ENCODE data around the gene SORCS2.

SORCS2 gene

DNA sequence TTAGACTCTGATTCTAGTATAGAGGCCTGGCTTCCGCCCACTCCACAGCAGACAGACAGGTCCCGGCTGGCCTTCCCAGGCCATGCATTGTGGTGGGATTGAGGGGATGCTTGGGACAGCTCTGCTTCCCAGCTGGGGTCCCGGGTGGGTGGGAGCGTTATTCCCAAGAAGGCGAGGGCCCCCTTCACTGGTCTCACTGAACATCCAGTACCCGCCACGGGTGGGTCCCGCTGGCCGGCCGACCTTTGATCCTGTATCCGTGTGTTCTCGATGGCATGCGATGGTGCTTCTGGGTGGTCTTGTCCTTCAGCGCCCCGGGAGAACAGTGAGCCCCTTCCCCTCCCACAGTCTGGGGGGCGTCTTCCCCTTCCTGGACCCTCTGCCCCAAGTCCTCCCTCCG lies 515.9 kb downstream of the SORCS2 start:
- DNase-seq (ENCODE audit: extremely low spot score, insufficient read length, low read depth) (no peak), FAIRE-seq (no peak)

DNA sequence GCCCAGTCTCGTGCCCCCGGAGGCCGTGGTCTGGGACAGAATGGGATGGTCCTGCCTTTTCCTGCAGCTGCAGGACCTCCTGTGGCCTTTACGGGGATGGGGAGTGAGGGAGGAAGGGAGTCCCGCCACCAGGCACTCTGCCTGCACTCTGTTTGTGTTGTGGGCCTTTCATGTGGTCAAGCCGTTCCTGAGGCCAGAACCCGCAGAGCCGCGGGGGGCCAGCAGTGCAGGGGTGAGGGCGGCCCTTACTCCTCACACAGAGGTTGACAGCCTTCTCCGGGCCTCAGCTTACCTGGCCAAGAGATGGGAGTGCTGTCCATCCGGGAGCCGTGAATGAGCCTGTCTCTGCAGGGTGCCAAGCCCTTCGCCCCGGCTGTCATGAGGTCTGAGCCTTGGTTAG lies 516.6 kb downstream of the SORCS2 start:
- FAIRE-seq (no peak), DNase-seq (ENCODE audit: extremely low spot score, insufficient read length, low read depth) (no peak)

DNA sequence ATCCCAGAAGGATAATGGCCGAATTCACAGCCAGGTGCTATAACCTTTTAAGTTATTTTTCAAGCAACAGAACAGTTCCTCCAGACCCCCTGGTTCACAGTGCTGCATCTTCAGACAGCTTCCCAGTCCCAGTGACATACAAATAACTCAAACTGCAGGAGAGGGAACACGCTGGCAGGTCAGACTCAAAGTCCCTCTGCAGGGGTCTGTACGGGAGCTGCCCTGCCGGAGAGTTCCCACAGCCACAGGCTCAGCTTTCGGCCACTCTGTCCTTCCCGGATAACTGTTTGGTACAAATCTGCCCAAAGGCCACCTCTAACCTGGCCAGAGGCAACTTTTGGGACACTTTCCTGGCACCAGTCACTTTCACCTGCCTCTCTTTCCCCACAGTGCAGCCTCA lies 517.1 kb downstream of the SORCS2 start:
- FAIRE-seq (no peak), DNase-seq (ENCODE audit: extremely low spot score, insufficient read length, low read depth) (no peak)

DNA sequence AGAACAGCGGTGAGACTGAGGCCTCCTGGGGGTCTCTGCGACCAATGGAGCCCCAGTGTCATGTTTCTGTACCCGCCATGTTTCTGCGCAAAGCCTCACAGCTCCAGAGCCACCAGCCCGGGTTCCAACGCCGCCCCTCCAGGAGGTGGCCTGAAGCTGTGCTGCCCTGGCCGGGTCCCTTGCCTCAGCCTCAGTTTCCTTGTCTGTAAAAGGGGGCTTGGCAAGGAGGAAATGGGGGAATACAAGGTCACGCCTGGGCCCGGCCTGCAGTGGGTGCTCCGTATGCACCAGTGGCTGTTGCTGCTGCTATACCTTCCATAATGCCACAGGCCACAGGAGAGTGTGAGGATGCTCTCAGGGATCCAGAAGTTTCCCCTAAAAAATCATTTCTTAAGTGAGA lies 517.8 kb downstream of the SORCS2 start:
- FAIRE-seq: no peak

DNA sequence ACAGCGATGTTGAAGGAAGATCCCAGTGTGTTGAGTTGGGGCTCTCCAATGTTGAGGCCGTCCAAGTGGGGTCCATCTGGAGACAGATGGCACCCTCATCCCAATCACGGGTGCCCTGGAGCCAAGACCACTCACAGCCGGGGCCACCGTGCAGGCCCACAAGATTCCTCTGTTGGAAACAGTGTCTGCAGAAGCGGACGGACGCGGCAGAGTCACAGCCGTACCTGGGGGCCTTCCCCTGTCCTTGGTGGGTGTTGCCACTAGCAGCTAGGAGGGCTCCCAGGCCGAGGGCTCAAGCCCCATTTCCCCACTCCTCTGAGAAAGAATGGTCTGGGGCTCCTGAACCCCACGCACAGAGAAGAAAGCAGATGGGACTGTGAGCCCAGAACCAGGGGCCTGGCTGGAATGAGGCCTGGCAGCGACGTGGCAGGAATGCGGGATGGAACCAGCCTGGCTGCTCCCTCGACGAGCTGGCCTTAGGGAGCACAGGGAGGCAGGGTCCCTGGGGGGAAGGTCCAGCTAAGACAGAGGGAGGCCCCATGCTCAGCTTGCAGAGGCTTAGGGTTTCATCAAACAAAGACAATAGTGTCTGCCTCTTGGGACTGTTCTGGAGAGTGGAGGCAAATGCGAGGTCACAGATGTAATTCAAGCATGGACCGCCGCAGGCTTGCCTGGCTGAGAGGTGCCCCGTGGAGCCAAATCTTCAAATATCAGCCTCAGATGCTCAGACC lies 518.4 kb downstream of the SORCS2 start:
- DNase-seq (ENCODE audit: extremely low spot score, insufficient read length, low read depth): no peak

More for the DNA sequence above, 517.8 kb downstream of the SORCS2 start:
- DNase-seq (ENCODE audit: extremely low spot score, insufficient read length, low read depth): no peak

DNA sequence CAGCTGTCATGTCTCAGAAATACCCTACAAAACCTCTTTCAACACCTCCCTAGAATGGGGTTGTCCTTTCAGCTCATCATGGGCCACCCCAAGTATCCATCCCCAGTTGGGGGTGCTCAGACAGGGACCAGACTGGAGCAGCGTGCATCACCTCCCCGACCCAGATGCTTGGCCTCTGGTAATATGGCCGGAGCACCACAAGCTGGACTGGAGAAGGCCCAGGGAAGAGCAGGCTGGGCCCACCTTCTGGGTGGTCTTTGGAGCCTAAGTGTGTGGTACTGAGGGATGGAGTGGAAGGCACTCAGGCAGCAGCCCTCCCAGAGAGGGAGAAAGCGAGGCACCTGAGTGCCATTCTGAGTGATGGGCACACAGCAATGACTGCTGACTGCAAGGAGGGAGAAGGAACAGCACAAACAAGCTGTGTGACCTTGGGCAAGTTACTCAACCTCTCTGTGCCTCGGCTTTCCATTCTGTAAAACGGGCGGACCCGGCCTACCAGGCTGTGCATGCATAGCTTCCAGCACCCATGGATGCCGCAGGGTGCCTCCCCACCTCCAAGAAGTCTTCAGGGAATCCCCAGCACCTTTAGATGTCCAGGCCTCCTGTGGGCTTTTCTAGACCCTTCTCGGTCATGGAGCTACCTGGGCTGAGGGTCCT lies 519.1 kb downstream of the SORCS2 start:
- no peak for DNase-seq (ENCODE audit: extremely low spot score, insufficient read length, low read depth)
- no peak for FAIRE-seq

More for the DNA sequence above, 518.4 kb downstream of the SORCS2 start:
- no peak for FAIRE-seq

DNA sequence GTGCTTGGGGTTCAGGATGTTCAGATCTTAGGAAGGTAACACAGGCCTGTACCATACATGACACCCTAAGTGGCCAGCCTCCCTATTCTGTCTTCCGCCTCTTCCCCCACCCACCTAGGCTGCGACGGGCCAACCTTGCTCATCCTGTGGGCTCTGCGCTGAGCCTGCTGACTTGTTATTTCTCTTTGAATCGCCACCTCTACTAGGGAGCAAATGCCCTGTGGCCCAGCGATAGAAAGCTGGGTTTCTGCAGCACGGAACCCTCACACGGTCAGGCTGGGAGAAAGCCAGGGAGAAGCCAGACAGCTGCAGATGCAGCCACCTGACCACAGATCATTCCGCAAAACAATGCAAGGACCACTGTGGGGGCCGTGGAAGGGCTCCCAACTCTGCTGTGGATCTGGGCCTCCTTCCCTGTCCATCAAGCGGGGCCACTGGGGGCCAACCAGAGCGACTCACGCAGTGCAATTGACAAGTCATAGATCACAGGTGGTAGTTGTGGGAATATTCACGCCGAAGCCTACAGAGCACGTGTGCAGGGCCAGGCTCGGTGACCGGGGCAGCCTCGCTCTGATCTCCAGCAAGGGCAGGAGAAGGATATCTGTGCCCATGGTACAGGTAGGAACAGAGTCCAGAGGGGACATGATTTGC lies 519.8 kb downstream of the SORCS2 start:
- FAIRE-seq: no peak
- no peak for DNase-seq (ENCODE audit: extremely low spot score, insufficient read length, low read depth)

DNA sequence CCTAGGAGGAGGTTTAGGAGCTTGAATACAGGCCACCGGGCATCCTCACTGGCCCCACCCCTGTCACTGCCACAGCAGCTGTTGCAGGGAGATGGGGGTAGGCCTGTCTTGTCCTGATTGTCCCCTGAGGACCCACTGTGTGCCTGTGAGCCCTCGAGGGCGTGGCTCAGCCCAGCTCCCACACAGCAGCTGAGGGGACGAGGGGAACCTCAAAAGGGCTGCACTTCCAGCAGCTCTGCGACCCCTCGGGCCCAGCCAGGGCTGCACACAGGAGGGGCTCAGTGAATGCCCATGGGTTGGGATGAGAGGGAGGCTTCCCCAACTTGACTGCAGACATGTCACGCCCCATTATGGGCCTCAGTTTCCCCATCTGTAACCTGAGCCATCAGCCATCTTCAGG lies 521.4 kb downstream of the SORCS2 start:
- no peak for FAIRE-seq

DNA sequence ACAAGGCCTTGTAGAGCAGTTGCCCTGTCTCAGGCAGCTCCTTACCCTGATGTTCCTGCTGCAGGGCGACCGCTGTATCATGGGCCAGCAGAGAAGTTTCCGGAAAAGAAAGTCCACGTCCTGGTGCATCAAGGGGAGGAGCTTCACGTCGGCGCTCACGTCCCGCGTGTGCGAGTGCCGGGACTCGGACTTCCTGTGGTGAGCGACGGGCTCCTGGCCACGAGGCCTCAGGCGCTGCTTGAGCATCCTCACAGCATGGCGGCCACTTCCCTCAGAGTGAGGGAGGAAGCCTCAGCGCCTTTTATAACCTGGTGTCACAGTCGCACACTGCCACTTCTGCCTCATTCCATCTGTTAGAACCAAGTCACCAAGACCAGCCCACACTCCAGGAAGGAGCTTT lies 521.8 kb downstream of the SORCS2 start:
- FAIRE-seq: no peak
- no peak for DNase-seq (ENCODE audit: extremely low spot score, insufficient read length, low read depth)

More for the DNA sequence above, 521.4 kb downstream of the SORCS2 start:
- DNase-seq (ENCODE audit: extremely low spot score, insufficient read length, low read depth): no peak

DNA sequence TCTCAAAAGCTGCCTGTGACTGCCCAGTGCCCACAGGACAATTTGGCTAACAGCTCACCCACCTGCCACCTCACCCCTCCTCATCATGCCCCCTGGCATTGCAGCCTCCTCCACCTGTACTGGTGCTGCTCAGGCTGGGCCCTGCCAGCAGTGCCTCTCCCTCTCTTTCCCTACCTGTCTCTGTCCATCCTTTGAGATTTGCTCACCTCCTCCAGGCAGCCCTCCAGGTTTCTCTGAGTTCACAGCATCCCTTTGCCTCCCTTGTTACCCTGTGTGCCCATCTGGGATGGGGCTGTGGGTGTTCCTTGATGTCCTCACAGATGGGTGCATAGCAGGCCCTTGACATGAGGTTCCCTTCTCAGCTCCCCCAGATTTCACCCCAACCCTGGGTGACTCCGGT lies 522.4 kb downstream of the SORCS2 start:
- FAIRE-seq (no peak), DNase-seq (ENCODE audit: extremely low spot score, insufficient read length, low read depth) (no peak)

DNA sequence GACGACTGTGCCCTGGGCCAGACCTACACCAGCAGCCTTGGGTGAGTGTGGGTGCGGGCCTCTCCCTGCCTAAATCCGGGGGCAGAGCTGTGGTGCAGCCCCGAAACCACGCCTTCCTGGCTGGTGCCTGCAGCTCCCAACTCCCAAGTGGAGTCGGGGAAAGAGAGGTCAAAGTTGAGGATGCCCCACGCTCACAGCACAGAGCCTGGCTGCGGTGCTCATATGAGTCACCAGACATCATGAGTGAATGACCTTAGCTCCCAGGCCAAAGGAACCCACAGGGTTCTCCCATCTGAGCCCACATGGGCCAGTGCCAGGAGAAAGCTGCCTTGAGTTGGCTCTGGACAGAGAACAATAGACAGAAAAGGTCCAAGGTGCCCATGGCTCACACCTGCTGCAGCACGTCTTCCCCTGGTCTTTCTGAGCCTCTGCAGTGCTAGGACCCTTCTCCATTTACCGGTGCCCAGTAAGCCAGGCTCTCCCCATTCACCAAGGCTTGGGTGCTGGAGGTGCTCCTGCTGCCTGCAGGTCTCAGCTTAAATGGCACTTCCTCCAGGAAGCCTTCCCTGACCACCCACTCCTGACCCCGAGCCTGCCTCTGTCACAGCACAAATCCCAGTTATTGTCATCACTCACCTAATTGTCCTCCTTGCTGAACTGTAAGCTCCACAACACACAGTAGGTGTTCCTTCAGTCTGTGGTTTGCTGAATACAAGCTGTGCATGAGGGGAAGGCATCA lies 523.1 kb downstream of the SORCS2 start:
- FAIRE-seq: no peak

DNA sequence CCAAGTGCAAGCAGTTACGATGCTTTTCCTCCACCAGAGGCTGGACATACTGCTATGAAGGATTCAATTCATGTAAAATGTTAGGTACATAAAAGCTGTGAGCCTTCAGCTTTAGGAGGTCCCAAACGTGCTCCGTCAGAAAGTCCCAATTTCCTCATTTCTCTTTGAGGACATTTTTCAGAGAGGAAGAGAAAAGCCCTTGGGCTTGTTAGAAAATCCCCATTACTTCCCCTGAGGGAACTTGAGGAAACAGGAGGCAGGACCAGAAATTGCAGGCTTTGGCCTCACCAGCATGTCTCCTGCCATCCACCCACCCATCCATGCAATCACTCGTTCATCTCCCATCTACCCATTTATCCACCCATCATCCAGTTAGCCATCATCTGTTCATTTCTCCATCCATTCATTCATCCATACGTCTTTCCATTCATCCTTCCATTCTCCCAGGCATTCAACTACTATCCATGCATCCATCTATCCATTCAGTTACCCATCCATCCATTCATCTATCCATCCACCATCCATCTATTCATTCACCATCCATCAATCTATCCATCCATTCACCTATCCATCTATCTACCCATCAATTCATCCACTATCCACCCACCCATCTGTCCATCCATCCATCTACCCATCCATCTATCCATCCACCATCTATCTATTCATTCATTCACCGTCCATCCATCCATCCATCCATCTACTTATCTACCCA lies 523.8 kb downstream of the SORCS2 start:
- DNase-seq (ENCODE audit: extremely low spot score, insufficient read length, low read depth): no peak

More for the DNA sequence above, 523.1 kb downstream of the SORCS2 start:
- DNase-seq (ENCODE audit: extremely low spot score, insufficient read length, low read depth): no peak

DNA sequence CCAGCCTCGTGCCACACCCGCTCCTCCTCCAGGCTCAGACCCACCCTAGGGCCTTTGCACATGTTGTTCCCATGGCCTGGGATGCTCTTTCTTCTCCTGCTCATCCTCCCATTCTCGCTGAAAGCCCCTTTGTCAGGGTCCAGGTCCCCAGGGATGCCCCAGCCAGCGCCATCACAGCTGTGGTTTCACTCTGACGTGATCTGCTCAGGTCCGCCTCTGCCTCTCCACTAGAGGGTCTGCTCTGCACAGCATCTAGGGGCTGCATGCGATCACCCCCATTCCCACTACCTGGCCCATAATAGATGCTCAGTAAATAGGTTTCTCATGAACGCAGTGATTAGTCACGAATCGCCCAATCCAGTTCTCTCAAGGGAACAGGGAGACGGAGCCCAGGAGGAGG lies 524.8 kb downstream of the SORCS2 start:
- FAIRE-seq (no peak), DNase-seq (ENCODE audit: extremely low spot score, insufficient read length, low read depth) (no peak)

More for the DNA sequence above, 523.8 kb downstream of the SORCS2 start:
- no peak for FAIRE-seq

DNA sequence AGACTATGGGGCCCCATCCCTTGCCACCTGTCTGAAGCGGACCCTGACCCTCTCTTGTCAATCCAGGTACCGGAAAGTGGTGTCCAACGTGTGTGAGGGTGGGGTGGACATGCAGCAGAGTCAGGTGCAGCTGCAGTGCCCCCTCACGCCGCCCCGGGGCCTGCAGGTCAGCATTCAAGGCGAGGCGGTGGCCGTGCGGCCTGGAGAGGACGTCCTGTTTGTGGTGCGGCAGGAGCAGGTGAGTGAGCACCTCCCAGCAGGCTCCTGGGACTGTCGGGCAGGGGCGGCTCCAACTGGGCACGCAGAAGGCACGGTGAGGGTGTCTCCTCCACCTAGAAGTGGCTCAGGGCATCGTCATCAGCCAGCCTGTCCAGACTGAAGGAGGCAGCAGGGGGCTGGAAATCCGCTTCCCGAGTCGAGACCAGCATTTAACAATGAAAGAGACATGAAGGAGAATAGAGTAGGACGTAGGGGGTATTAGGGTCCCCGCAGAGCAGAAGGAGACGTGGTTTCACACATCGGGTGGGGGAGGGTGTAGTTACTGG lies 525.7 kb downstream of the SORCS2 start:
- FAIRE-seq (no peak), DNase-seq (ENCODE audit: extremely low spot score, insufficient read length, low read depth) (no peak)

DNA sequence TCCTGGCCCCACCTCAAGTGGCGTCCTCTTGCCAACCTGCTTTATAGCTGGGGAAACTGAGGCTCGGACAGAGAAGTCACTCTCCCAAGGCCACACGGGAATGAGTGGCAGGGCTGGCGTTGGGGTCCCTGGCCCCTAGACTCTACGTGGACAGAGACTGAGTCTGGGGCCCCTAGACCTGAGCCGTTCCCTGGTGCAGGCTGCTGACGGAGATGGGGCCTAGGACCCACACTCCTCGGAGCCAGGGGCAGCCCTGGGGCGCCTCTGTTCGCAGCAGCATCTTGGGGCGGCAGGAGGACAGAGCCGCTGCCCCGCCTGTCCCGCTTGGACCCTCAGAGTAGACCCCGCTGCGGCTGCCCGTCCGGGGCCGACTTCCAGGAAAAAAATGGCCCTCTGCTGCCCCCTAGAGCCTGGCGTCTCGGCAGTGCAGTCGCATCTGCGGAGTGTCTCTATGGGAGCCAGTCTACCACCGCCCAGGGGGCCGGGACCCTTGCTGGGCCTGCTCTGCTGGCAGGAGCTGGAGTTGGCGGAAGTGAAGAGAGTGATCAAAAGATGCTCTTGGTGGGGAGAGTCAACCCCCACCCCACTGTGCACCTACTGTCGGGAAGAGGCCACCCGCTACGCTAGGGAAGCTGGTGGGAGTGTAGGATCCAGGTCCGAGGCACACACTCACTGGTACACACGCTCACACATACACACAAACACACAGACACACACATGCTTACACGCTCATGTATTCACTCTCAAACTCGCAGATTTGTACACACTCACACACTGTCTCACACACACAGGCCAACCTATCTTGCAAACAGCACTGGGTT lies 527.2 kb downstream of the SORCS2 start:
- DNase-seq (ENCODE audit: extremely low spot score, insufficient read length, low read depth) (peak; percentile 46), FAIRE-seq (no peak)

DNA sequence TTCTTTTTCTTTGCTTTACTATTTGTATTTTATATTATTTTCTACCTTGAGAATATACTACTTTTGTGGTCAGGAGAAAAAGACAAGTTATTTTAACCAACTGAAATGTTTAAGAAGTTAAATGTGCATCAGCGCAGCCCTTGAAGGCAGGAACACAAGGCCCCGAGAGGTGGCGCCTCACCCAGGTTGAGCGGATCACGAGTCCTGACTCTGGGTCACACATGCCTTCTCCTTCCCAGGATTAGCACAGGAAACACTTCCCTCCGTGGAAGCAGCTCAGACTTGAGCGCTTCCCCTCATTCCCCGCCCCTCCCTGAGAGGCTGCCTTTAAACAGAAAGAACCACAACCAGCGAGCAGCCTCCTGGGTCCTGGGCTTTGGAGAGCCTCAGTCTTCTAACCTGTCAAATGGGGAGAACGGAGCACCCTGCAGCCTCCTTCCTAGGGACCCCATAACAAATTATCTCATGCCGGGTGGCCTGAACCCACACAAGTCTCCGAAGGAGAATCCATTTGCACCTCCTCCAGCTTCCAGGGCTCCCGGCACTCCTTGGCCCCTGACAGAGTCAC lies 529.7 kb downstream of the SORCS2 start:
- FAIRE-seq: no peak
- DNase-seq (ENCODE audit: extremely low spot score, insufficient read length, low read depth): no peak

DNA sequence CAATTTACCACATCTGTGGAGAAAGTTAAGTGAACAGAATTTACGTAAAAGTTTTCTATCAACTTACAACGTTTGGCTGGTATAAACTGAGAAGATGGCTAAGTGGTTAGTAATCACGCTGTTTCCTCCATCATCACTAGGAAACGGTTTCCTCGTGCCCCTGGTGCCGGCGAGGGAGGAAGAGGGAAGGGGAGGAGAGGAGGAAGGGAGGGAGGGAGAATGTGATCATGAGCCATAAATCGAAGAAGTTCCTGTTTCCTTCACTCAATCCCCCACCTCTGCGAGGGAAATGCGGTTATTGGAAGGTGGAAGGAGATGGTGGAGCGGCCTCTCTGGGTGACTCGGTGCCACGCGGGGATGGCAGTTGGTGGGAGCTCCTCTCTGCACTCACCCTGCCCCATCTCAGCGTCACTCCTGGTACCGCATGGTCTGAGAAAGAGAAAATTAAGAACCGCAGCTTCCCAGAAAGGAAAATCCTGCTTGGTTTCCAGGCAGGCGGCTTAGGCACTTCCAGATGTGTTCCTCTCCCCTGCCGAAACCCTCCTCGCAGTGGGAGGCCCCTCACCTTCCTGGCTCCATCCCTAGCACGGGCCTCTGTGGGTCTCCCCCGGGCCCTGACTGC lies 530.5 kb downstream of the SORCS2 start:
- DNase-seq (ENCODE audit: extremely low spot score, insufficient read length, low read depth): no peak
- FAIRE-seq: no peak

DNA sequence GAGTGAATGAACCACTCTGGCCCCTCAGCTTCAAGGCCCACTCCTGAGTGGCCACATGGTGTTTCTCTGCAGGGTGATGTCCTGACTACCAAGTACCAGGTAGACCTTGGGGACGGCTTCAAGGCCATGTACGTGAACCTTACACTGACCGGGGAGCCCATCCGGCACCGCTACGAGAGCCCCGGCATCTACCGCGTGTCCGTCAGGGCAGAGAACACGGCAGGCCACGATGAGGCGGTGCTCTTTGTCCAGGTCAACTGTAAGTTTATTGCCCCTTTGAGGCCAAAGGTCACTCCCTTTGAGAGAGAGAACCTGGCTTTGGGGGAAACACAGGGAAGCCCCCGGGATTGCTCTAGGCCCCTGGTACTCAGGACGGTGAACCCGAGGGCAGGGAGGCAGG lies 531.3 kb downstream of the SORCS2 start:
- FAIRE-seq: no peak

More for the DNA sequence above, 531.3 kb downstream of the SORCS2 start:
- no peak for DNase-seq (ENCODE audit: extremely low spot score, insufficient read length, low read depth)
